Gastroesophageal sphincter (tissue), 4 donors: ENCODE data around the gene GBA2. TPM values are rescaled to one million over a fixed set of nuclear protein-coding genes. Genes with fewer than 3 reads are reported as not detected.

ENCODE experiments used
- ATAC-seq: fragments of 150-250 bp; one replicate; pipeline ENCODE4 v1.9.1; 2016; ENCODE audit warnings: mild to moderate bottlenecking, moderate library complexity
- H3K27ac ChIP-seq, 4 donors: fragments of 200-600 bp; sonication (generic) in 3 of 4; 1 replicate in 3 of 4; 2 replicates in 1 of 4; pipeline ENCODE4 v1.5.1; 2016 to 2019
- H3K27me3 ChIP-seq: fragments of 200-600 bp; sonication (generic); one replicate; pipeline ENCODE4 v1.5.1; 2019
- H3K36me3 ChIP-seq, 2 donors: fragments of 200-600 bp; sonication (generic); one replicate each; pipeline ENCODE4 v1.5.1; 2019; ENCODE audit warnings: control low read depth in 1 of 2
- H3K4me1 ChIP-seq, 3 donors: fragments of 200-600 bp; sonication (generic); 1 replicate in 2 of 3; 2 replicates in 1 of 3; pipeline ENCODE4 v1.5.1; 2016 to 2019; ENCODE audit warnings: control low read depth in 2 of 3
- H3K4me3 ChIP-seq, 2 donors: fragments of 200-600 bp; sonication (generic); one replicate each; pipeline ENCODE4 v1.5.1; 2019; ENCODE audit warnings: mild to moderate bottlenecking in 1 of 2, moderate library complexity in 1 of 2
- H3K9me3 ChIP-seq, 3 donors: fragments of 200-600 bp; sonication (generic); one replicate each; pipeline ENCODE4 v1.5.1; 2017 to 2019; ENCODE audit warnings: control low read depth in 2 of 3
- EP300 ChIP-seq: sonication (generic); formaldehyde crosslinking; IDR thresholded peaks from one replicate; pipeline ENCODE4 v1.6.1; 2017; ENCODE audit warnings: antibody characterized with exemption, mild to moderate bottlenecking
- POLR2A ChIP-seq, 2 donors: fragments of 450-650 bp; IDR thresholded peaks; one replicate each; pipeline ENCODE4 v1.6.1; 2017; ENCODE audit warnings: antibody characterized with exemption in 2 of 2, mild to moderate bottlenecking in 2 of 2, moderate library complexity in 1 of 2
- POLR2AphosphoS5 ChIP-seq: sonication (generic); formaldehyde crosslinking; IDR thresholded peaks from one replicate; pipeline ENCODE4 v1.6.1; 2017; ENCODE audit warnings: antibody characterized with exemption
- WGBS, 2 donors: methylation state at CpG; one replicate each; pipeline ENCODE4 v1.1.5; 2018; ENCODE audit warnings: low coverage in 1 of 2; 5-methylcytosine and 5-hydroxymethylcytosine counted together
- total RNA-seq, 4 donors: library from RNA; depleted of rRNA; stranded (reverse); fragments of >200 nt; gene quantifications; one replicate each; pipeline ENCODE4 v1.1.0, GENCODE V29; 2016
- TF ChIP-seq, protein P1 (sequence below), 4 experiments: fragments of 200-600 bp in 2 of 4; fragments of 450-650 bp in 2 of 4; sonication (generic) in 1 of 4; IDR thresholded peaks; one replicate each; pipeline ENCODE4 v1.5.1; 2017 to 2019; ENCODE audit warnings: antibody characterized with exemption in 4 of 4, mild to moderate bottlenecking in 2 of 4, moderate library complexity in 2 of 4

The GBA2 gene
- total RNA-seq, 4 donors from 2014 or later: 35.3 to 81.1 (median 54.3) TPM

- 92% methylated on average over 2 of the region's 7 CpGs; no CpG with 5 or more reads in 1 of the 2 donors for WGBS, 2 donors
- Histone ChIP-seq H3K4me1 (no peaks in the 10 kb centered on the region), H3K9me3 (no peaks in the 10 kb centered on the region), H3K36me3 (peaks cover 13 to 100% of the 10 kb centered on the region in 2 donors), H3K4me3 (no peak overlapping the region), H3K27me3 (no peaks in the 10 kb centered on the region), H3K27ac (peak overlapping the region in 3 of 4 donors; percentile 96 to 99 (median 98))
- TF ChIP-seq POLR2AphosphoS5: no peak
- TF ChIP-seq POLR2A (IDR thresholded peaks at IDR 0.05): no peak
- no peak for TF ChIP-seq EP300
- TF ChIP-seq, protein P1, sequence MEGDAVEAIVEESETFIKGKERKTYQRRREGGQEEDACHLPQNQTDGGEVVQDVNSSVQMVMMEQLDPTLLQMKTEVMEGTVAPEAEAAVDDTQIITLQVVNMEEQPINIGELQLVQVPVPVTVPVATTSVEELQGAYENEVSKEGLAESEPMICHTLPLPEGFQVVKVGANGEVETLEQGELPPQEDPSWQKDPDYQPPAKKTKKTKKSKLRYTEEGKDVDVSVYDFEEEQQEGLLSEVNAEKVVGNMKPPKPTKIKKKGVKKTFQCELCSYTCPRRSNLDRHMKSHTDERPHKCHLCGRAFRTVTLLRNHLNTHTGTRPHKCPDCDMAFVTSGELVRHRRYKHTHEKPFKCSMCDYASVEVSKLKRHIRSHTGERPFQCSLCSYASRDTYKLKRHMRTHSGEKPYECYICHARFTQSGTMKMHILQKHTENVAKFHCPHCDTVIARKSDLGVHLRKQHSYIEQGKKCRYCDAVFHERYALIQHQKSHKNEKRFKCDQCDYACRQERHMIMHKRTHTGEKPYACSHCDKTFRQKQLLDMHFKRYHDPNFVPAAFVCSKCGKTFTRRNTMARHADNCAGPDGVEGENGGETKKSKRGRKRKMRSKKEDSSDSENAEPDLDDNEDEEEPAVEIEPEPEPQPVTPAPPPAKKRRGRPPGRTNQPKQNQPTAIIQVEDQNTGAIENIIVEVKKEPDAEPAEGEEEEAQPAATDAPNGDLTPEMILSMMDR (IDR thresholded peaks at IDR 0.05): no peak
- no peak for ATAC-seq
Observed at GRCh38 chr9:35705836-35706430, 43.1 kb downstream of the GBA2 start.

DNA sequence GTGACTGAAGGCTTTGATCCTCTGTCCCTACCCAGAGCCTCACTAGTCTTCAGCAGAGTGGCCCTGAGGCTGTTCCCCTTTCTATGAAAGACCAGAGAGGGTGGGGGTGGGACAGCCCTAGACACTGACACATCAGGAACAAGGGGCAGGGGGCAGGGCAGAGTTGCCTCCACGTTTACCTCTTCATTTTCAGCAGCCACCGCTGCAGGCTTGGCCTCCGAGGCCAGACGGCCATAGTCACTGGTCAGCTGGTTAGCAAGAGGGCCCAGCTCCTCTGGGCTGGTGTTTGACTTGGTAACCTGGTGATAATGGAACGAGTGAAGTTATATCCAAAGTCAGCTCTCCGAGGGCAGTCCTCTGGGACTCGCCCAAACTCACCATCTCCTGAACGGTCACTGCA lies 43.7 kb downstream of the GBA2 start:
- H3K27me3 ChIP-seq: no peaks in the 10 kb centered on the region
- ATAC-seq: no peak
- H3K4me3 ChIP-seq: no peak overlapping the region
- H3K4me1 ChIP-seq: no peaks in the 10 kb centered on the region
- peak overlapping the region in 3 of 4 donors; percentile 96 to 99 (median 98) for H3K27ac ChIP-seq
- peaks cover 13 to 100% of the 10 kb centered on the region in 2 donors for H3K36me3 ChIP-seq
- TF ChIP-seq POLR2AphosphoS5 (no peak), EP300 (no peak), POLR2A (IDR thresholded peaks at IDR 0.05) (no peak)
- TF ChIP-seq, protein P1 (IDR thresholded peaks at IDR 0.05): no peak
- 60% methylated on average over 2 of the region's 8 CpGs; no CpG with 5 or more reads in 1 of the 2 donors for WGBS, 2 donors
- H3K9me3 ChIP-seq: no peaks in the 10 kb centered on the region

GRCh38 chr9:35703906-35704672 lies 44.9 kb downstream of the GBA2 start:
- TF ChIP-seq EP300 (no peak), POLR2AphosphoS5 (peak; percentile 14)
- H3K36me3 ChIP-seq: peaks cover 13 to 100% of the 10 kb centered on the region in 2 donors
- no peaks in the 10 kb centered on the region for H3K27me3 ChIP-seq
- no peak for ATAC-seq
- H3K4me1 ChIP-seq: peaks cover 0 to 2% (median 0%) of the 10 kb centered on the region in 3 donors
- H3K9me3 ChIP-seq: no peaks in the 10 kb centered on the region
- no peak overlapping the region for H3K4me3 ChIP-seq
- 79 to 83% methylated on average over 6 to 10 of the region's 26 CpGs for WGBS, 2 donors
- H3K27ac ChIP-seq: peak overlapping the region in 3 of 4 donors; percentile 96 to 99 (median 98)

- Histone ChIP-seq H3K36me3 (peaks cover 12 to 100% of the 10 kb centered on the region in 2 donors), H3K9me3 (no peaks in the 10 kb centered on the region), H3K4me1 (peaks cover 0 to 16% (median 1%) of the 10 kb centered on the region in 3 donors), H3K27ac (peak overlapping the region in 3 of 4 donors; percentile 96 to 99 (median 98)), H3K4me3 (no peak overlapping the region), H3K27me3 (no peaks in the 10 kb centered on the region)
- 100% methylated on average over 2 of the region's 7 CpGs; no CpG with 5 or more reads in 1 of the 2 donors for WGBS, 2 donors
- ATAC-seq: no peak
- TF ChIP-seq POLR2A (IDR thresholded peaks at IDR 0.05): no peak
- no peak for TF ChIP-seq EP300
- TF ChIP-seq, protein P1 (IDR thresholded peaks at IDR 0.05): no peak
- TF ChIP-seq POLR2AphosphoS5: no peak
Observed at GRCh38 chr9:35702696-35703095, 46.3 kb downstream of the GBA2 start.

DNA sequence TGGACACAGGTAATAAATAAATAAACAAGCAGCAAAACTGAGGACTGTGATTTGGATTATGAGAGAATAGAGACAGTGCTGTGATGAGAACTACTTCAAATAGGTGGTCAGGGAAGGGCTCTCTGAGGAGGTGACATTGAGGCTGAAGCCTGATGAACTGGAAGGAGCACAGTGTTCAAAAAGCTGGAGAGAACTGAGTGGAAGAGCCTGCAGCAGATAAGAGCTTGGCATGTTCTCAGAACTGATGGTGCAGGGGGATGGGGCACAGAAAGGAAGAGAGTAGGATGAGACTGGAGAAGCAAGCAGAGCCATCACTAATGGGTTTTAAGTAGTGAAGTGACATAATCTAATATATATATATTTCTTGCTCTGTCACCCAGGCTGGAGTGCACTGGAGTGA lies 48.1 kb downstream of the GBA2 start:
- H3K4me3 ChIP-seq: no peak overlapping the region
- peak overlapping the region in 3 of 4 donors; percentile 96 to 99 (median 98) for H3K27ac ChIP-seq
- H3K36me3 ChIP-seq: peaks cover 4 to 100% of the 10 kb centered on the region in 2 donors
- ATAC-seq: no peak
- H3K27me3 ChIP-seq: no peaks in the 10 kb centered on the region
- TF ChIP-seq POLR2A (IDR thresholded peaks at IDR 0.05) (no peak), EP300 (no peak)
- TF ChIP-seq, protein P1 (IDR thresholded peaks at IDR 0.05): no peak
- peaks cover 4 to 34% (median 18%) of the 10 kb centered on the region in 3 donors for H3K4me1 ChIP-seq
- H3K9me3 ChIP-seq: no peaks in the 10 kb centered on the region
